HCT116 (cell line): Measurements from ENCODE around the gene CNTN5.

Experiments
- EZH2 ChIP-seq: fragments of 200-600 bp; sonication (generic); IDR thresholded peaks from 2 replicates; pipeline ENCODE4 v1.6.1; 2017; ENCODE audit warnings: antibody characterized with exemption, mixed run types
- YY1 ChIP-seq: IDR thresholded peaks from 2 replicates; pipeline ENCODE4 v1.6.1; 2011; ENCODE audit warnings: low read length, low read depth, moderate library complexity, mild to moderate bottlenecking; ENCODE audit not compliant: insufficient replicate concordance; ENCODE audit errors: extremely low read depth

- TF ChIP-seq EZH2 (no peak), YY1 (no peak)
Measured at GRCh38 chr11:99671808-99672409, 651.2 kb downstream of the CNTN5 start.
